GM18861 (cell line): Measurements from ENCODE around the gene PDE1C.

ENCODE experiments used
- ATAC-seq: cut with Tn5 transposase; IDR thresholded peaks from one replicate; pipeline ENCODE4 v1.9.1; 2021; ENCODE audit not compliant: unreplicated experiment

PDE1C gene

DNA sequence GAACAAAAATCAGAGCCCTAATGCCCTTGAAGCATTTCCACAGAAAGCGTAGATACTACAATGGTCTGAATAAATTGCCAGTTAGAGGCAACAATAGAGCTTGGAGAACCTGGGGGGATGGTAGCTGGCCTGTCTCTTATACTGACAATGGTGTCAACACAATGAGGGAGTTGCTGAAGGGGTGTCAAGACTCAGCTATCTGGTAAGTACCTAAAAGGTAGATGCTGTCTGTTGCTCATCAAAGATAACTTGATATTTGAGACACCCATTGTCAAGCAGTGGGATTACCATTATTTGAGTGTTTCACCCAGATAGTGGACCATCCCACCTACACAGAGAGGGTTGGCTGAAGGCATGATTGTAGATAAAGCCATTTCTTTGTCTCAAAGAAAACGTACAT lies 72.8 kb downstream of the PDE1C start:
- ATAC-seq = no peak

- no peak for ATAC-seq
Observed at GRCh38 chr7:31995134-31995533, 75.1 kb downstream of the PDE1C start.

GRCh38 chr7:31991846-31992245 lies 78.4 kb downstream of the PDE1C start:
- ATAC-seq = no peak

- no peak for ATAC-seq
Observed at GRCh38 chr7:31991406-31991805, 78.8 kb downstream of the PDE1C start.

GRCh38 chr7:31986878-31987518 lies 83.2 kb downstream of the PDE1C start:
- no peak for ATAC-seq

DNA sequence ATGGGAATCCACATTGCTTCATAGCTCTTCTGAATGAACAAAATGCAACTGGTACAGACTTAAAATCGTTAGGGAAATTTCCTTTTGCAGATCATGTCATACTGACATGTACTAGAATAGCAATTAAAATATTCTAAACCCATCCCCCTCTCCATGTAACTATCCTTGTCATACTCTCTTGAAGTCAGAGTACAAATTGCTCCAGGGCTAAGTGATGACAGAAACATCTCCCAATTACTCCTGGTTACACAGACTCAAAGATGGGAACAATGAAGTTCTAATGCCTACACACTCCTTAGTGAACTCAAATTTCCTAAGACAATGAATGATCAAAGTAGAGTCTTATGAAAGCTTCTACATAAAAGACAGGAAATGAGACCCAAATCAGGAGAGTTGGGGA lies 87.2 kb downstream of the PDE1C start:
- ATAC-seq = no peak

DNA sequence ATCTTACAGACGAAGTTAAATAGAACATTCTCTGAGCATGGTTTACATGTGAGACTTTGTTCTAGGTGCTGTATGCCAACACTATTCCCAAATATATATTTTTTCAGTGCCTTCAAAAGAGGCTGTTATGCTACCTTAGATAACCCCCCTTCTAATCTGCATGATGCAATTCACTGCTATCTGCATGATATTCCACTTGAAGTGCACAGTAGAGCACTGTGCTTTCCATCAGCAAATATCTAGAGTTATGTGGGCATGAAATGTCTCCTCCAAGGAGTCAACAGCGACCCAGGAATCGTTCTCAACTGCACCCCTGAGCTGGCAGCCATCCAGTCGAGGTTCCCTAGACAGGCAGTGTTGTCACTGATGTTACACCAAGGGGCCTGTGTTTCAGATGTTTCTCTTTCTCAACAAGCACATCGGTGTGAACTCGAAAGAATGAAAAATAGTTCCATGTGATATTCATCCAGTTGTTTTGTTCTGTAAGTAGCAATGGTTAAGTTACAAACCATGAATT lies 88.3 kb downstream of the PDE1C start:
- no peak for ATAC-seq

DNA sequence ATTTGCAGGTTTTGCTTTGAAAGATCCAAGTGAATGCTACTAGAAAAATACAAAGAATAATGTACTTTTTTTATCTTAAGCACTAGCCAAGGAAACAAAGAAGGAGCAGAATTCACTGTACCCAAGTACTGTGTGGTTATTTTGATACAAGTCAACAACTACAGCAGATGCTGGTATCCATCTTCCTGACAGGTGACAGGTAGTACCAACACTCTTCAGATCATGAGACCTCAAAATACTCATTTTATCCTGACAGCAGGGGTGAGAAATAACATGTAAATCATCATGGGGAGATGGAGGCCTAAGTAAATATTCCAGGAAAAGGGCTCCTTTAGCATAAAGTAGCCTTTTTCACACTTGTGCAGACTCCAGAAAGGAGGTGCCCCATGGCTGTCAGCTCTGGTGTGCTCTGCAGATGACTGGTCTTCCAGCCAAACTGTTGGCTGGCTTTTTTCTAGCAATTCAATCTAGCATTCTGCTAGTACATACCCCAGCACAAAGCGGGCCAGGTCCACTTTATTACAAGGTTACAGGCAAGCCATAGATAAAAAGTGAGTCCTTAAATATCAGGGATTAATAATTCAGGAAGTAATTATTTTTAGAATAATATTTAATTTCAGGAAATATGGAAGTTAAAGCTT lies 90.4 kb downstream of the PDE1C start:
- no peak for ATAC-seq

DNA sequence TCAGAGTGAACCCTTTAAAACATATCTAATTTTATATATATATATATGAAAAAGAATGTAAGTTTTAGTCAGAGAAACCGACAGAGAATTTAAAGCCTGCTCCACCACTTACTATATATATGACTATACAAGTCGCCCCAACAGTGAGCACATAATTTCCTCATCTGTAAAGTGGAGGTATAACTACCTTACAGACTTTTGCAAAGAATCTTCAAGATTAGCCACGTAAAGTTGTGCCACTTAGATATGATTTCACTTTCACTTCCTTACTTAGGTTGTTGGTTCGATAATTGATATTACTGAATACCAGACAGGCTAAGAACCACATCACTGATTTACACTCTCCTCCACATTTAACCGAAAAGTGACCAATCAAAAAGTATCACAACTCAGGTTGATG lies 94.7 kb downstream of the PDE1C start:
- no peak for ATAC-seq

DNA sequence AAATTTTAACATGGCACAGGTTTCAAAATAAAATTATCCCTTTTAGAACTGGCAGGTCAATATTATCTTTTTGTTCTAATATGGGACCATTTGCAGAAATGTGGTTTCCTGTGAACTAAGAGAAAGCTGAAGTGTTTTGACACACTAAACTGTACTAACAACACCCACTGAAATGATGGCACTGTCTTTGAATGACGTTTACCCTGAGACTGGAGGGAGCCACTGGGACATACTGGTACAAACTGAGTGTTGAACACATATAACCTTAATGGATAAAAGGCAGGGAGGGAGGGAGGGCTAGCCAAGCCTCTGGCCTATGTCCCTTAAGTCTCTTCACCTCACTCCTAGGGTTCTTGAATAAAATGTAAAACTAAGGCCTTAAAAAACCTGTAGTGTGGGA lies 95.9 kb downstream of the PDE1C start:
- no peak for ATAC-seq

GRCh38 chr7:31971049-31971667 lies 99.0 kb downstream of the PDE1C start:
- ATAC-seq = no peak

GRCh38 chr7:31970501-31970900 lies 99.7 kb downstream of the PDE1C start:
- ATAC-seq = no peak

DNA sequence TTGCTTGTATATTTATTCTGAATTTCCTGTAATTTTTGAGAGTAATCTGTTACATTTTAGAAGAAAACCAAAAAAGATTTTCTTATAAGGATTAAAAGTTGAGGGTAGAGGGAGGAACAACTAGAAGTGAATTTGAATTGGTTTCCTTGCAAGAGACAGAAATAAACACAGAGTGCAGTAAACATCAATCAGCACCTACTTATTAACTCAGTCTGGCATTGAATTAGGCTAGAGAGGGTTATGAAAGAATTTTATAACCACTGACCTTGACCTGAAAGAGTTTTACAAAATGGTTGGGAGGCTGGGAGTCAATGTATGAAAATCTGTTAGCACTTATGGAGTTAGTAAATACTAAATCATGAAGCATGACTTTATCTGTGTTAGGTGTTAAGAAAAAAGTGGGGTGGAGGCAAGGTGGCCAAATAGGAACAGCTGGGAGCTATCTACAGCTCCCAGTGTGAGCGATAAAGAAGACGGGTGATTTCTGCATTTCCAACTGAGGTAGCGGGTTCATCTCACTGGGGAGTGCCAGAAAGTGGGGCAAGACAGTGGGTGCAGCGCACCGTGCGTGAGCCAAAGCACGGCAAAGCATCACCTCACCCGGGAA lies 106.5 kb downstream of the PDE1C start:
- ATAC-seq = no peak

DNA sequence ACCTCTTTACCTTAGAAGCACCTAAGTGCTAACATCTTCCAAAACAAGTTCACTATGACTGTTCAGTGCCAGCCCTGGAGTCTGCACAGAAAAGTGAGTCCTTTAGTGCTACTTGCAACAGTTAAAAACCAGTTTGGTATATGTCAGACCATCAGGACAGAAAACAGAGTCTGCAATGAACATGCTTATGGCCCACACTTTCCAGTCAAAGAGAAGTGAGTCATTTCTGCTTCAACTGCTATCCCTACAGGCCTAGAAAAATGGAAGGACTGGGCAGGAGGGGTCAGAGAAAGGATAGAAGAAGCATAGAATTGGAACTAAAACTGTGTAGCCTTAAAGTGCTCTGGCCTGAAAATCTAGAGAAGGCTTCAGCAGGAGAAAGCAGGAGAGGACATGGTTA lies 108.0 kb downstream of the PDE1C start:
- no peak for ATAC-seq

DNA sequence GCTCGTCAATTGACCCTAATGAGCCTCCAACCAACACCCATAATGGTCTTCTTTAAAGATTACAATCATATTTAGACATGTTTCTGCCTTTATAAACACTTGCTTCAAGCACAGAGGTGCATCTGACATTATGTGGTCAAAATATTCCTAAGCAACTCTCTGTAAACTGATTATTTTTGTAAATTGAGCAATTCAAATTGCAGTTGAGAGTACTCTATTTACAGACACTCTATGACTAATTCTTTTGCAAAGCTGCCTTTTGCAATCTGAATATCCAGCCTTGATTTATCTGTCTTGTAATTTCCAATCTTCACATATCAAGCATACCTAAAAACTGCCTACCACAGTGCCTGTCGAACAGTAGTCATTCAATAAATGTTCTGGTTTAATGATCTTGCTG lies 112.0 kb downstream of the PDE1C start:
- no peak for ATAC-seq

DNA sequence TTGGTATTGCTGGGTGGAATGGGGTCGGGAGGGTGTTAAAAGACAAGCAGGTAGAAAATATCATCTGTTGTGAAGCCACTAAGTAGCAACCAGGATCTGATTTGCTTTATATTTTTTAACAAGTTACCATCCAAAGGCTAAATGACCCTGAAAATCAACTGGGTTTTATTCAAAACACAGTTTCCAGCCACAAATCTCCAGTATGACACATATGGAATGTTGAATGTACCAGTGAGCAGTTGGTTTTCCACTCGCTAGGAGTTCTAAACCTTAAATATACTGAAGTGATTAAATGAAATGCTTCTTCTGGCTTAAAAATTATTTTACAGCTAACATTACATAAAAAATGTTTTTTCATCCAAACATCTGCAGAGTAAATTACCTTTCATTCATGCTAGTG lies 112.5 kb downstream of the PDE1C start:
- ATAC-seq = no peak

DNA sequence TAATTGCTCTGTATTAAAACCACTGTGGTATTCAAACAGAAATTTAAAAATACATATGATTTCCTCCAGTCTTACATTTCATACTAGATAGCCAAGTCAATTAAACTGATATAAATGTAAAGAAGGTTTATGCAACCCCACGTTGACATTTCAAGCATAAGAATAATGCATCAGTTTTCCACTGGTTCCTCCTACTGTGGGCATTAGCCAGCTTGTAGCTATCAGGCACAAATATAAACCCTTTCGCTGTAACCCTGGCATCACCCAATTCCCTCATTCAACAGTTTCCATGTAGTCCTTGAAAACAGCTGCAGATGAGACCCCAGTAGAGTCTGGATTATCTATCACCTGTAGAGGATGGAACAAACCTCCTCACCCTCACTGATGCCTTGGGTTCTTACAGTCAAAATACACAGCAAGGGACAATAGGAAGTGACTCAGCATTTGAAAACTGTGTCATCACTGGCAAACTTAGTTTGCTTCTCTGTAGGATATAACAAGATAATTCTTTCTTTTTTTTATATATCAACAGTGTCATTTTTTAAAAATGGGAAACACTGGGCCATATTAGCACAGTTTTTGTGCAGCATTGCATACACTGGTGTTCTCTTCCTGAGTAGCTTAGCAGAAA lies 113.0 kb downstream of the PDE1C start:
- ATAC-seq = no peak

GRCh38 chr7:31955641-31956040 lies 114.6 kb downstream of the PDE1C start:
- ATAC-seq = no peak

- no peak for ATAC-seq
Observed at GRCh38 chr7:31955021-31955420, 115.2 kb downstream of the PDE1C start.

GRCh38 chr7:31954500-31954899 lies 115.7 kb downstream of the PDE1C start:
- no peak for ATAC-seq

DNA sequence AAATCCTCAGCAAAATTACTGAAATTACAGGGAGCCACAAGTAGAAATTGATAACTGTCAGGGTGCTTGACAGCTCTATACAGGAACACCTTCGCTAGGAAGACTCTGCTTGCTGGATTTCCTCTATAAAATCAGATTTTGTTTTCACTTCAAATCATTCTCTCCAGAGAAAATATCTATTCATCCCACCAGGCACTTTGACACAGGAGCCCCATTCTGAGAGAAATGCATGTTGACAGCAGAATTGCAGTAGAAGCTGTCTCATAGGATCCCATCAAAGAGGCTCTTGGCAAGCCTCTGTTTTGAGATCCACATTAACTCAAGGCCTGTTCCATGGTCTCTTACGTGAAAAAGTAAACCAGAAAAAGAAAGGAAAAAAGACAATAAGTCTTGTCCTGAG lies 116.8 kb downstream of the PDE1C start:
- ATAC-seq = no peak
